ENCODE measurements around the gene PTAFR.

PTAFR gene

DNA sequence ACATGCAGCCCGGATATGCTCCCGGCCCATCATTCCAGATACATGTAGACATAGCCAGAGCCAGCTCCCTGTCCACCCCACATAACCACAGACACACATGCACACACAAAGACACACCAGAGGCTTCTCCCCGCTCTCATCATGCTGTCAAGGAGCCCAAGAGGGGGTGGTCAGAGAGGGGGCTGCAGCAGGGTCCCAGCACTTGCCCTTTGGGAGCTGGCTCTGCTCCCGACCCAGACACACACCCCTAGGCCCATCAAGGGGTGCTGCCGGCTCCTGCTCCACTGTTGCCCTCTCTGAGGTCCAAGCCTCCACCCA, 2.6 kb downstream of the PTAFR start:
- DNase-seq = no peak

- no peak for DNase-seq
Measured at GRCh38 chr1:28173151-28173979, 3.1 kb downstream of the PTAFR start.

GRCh38 chr1:28172713-28173150, 3.8 kb downstream of the PTAFR start:
- DNase-seq = no peak

GRCh38 chr1:28171246-28171645, 5.2 kb downstream of the PTAFR start:
- no peak for DNase-seq

DNA sequence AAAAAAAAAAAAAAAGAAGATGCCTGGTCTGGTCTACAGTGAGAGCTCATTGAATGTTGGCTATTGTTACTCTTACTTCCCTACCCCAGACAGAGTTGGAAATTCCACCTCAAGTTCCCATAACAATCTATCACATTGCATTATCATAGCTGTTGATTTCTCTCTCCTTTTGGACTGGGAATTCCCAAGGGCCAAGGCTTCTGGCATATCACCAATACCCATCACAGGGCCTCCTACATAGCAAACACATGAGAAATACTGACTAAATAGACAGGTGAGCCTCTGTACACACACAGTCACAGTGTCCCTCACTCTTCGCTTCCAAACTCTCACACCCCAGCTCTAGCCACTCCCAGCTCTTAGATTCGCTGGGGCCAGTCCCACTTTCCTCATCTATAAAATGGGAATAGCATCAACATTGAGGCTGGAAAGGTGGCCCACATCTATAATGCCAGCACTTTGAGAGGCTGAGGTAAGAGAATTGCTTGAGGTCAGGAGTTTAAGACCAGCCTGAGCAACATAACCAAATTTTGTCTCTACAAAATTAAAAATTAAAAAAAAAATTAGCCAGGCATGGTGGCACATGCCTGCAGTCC, 6.4 kb downstream of the PTAFR start:
- no peak for DNase-seq

DNA sequence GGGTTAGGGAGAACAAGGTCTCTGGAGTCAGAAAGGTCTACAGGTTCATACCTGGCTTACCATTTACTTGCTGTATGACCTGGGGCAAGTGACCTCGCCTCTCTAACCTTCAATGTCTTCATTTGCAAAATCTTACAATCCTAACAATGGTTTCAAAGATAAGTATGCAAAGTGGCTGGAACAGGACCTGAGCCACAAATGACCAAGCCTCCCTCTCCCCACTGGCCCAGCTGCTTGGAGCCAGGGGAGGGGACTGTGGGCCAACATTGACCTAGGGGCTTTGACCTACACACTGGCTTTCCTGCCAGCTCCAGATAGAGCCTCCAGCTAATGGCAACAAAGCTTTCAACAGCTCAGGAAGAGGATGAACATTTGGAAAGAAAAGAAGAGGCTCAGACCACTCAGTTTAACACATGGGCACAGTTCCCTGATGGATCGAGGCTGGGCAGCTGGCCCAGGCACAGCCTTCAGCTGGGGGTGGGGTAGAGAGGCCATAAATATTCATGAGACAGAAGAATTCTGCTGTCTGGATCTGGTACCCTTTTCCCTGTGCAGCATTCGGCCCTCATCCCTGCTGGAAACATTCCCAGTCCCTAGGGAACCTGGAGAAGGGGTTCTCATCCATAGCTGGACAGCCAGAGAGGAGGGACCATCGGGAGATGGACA, 12.9 kb downstream of the PTAFR start:
- no peak for DNase-seq

GRCh38 chr1:28162151-28162550, 14.3 kb downstream of the PTAFR start:
- no peak for DNase-seq

- DNase-seq = no peak
Measured at GRCh38 chr1:28161751-28162150, 14.7 kb downstream of the PTAFR start.

DNA sequence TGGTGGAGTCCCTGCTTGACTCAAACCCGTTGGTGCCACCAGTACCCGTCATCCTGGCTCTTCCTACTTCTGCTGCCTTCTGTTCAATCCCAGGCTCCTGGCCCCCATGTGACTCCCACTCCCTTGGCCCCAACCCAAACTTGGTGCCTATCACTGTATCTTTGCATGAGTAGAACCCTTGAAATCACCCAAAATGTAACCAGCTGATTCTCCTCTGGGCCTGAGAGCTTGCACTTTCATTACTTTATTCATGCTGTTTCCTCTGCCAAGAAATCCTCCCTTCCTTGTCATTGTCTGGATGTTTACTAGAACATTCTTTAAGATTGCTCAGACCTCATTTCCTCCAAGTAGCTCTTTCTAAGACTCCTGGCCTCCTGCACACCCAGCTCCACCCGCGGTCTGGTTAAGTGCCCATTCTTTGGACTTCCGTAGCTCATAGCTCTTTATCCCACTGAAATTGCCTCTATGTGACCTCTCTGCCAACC, 15.7 kb downstream of the PTAFR start:
- no peak for DNase-seq

- DNase-seq = no peak
Measured at GRCh38 chr1:28159680-28160079, 16.8 kb downstream of the PTAFR start.

DNA sequence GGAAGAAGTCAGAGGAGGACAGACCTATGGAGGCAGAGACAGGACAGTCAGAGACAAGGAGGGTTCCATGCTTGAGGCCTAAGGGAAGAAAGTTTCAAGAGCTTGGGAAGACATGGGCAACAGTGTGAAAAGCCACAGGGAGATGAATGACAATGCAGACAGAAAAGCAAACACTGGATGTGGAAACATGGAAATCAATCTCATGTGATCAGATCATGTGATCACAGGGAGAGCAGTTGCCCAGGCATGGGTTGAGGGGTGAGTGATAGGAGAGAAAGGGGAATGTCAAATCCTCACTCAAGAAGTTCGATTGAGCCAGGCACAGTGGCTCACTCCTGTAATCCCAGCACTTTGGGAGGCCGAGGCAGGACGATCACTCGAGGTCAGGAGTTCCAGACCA, 17.2 kb downstream of the PTAFR start:
- DNase-seq = no peak

GRCh38 chr1:28157894-28158293, 18.6 kb downstream of the PTAFR start:
- no peak for DNase-seq

- DNase-seq = no peak
Measured at GRCh38 chr1:28156821-28157220, 19.7 kb downstream of the PTAFR start.

DNA sequence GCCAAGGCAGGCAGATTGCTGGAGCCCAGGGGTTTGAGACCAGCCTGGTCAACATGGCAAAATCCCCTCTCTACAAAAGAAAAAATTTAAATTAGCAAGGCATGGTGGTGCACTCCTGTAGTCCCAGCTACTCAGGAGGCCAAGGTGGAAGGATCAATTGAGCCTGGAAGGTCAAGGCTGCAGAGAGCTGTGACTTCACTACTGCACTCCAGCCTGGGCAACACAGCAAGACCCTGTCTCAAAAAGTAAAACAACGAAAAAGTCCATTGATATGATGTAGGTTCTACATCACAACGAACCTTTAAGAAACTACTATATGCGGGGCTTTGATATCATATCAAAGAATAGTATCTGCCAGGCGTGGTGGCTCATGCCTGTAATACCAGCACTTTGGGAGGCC, 20.9 kb downstream of the PTAFR start:
- no peak for DNase-seq

GRCh38 chr1:28154078-28154594, 22.4 kb downstream of the PTAFR start:
- no peak for DNase-seq

DNA sequence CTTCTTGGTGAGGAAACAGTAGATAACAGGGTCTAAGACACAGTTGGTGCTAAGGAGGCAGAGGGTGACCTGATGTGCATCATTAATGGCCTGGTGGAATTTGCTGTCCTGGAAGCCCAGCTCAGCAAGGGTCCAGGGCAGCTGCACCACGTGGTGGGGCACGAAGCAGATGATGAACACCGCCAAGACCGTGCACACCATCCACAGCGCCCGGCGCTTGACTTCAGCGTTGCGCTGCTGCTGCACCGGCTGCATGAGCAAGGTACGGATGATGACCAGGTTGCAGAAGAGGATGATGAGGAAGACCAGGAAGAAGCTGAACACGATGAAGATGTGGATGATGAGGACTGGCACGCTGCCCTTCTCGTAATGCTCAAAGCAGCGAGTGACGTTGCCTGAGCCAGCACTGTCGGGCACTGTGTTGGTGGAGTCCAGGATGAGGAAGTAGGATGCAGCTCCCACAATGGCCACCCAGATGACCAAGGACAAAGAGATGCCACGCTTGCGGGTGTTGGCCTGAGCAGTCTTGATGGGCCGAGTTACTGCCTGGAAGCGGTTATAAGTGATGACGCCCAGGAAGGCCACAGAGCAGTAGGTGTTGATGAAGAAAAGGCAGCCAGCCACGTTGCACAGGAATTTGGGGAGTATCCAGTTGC, 26.2 kb downstream of the PTAFR start:
- no peak for DNase-seq

- no peak for DNase-seq
Measured at GRCh38 chr1:28148880-28149195, 27.7 kb downstream of the PTAFR start.

DNA sequence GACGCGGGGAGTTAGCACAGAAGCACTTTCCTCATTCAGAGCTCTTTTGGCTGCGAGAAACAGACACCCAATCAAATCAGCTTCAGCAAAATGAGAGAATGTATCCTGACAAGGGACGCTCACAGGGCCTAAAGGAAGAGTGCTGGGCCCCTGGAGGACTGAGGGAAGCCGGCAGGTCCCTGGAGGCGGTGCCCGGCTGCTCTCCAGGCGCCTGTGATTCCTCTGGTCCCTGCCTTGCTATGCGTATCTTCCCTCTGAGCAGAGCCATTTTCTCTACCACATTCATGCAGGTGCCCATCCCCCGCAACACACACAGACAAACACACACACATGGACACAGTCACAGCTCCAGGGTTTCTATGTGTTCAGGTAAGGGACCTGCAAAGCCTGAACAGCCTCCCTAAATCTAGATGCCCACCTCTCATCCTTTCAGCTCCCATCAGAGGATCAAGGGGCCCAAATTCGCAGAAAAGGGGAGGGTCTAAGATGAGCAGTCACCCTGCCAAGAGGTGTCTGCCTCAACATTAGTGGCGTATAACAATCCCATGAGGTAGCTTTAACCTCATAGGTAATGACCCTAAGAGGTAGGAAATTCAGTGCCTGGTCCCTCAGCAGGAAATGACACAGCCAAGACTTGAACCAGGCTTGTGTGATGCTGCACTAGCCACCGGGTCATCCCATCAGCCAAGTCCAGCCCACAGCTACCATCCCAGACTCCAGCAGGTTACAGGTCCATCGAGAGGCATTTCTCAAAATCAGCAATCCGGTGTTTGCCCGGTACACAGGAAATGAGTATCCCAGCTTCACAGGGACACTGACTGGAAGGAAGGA, 29.0 kb downstream of the PTAFR start:
- DNase-seq = no peak

GRCh38 chr1:28145728-28146127, 30.8 kb downstream of the PTAFR start:
- DNase-seq = no peak

DNA sequence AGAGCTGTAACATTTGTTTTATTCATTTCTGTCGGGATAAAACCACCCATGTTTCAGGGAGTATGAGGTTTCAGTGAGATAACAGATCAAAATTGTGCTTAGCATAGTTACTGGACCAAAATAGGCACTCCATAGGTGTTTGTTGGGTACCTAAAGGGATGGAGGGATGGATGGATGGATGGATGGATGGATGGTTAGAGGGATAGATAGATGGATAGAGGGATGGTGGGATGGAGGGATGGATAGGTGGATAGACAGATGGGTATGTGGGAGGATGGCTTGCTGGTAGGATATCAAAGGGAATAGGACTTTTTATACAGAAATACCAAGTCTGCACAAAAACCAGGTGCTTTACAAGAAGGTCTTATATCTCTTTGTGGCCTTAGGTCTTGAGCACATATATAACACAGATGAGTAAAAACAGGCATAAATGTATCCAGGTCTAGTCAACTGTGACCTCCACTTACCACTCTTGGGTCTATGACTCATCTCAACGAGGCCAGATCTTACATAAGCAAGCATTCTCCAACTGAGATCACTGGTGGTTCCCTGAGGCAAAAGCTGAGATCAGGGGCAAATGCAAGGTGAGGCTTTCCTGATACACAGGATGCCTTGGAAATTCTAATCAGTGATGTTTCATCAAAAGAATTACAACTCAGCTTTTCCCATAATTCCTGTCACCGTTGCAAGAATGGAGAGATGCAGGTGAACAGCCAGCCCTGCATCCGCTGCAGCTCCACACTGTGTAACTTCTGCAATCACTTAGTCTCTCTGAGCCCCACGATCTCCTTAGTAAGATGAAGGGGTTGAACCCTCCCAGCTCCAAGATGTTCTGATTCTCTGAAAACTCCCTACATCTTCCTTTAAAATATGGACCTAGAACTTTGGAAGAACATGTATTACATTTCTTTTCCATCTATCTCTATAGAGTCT, 32.0 kb downstream of the PTAFR start:
- DNase-seq = no peak

DNA sequence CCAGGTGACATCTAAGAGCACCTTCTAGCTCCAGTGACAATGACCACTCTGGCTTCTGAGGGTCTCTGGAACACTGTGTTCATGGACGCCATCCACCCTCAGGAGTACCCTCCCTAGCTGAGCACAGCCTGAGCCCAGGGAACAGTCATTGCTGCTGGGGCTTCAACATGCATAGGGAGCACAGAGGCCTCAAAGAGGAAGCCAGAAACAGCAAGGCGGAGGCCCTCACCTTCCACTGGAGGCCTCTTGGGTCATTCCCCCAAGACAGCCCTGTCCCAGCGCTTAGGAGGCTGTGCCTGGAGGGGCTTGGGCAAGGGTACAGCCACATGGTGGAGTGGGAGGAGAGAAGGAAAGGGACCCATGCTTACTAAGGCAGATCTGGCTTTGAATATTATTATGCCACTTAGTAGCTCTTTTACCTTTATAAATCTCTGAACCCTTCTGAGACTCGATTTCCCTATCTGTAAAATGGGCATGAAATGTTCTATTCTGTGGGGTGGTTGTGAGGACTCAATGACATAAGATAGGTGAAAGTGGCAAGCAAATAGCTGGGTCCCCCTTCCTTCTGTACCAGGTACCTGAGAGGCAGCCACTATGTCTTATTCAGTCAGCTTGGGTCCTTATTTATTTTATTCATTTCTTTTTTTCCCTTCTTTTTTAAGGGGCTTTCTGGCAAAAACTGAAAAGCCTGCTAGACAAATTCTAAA, 32.8 kb downstream of the PTAFR start:
- no peak for DNase-seq
